OCI-LY1 (cell line): Measurements from ENCODE around the gene IFITM2.

Source experiments
- EZH2 ChIP-seq: fragments of 200-600 bp; sonication (generic), shearing (Covaris generic); IDR thresholded peaks from 2 replicates; pipeline ENCODE4 v1.8.0; 2017; ENCODE audit warnings: borderline replicate concordance, mixed run types, mild to moderate bottlenecking, antibody characterized with exemption, low read length, moderate library complexity, mixed read lengths
- TF ChIP-seq, protein P1 (sequence below): fragments of 200-600 bp; sonication (generic), shearing (Covaris generic); IDR thresholded peaks from 2 replicates; pipeline ENCODE4 v1.5.1; 2017; ENCODE audit warnings: mild to moderate bottlenecking, antibody characterized with exemption, low read length, moderate library complexity, mixed read lengths

DNA sequence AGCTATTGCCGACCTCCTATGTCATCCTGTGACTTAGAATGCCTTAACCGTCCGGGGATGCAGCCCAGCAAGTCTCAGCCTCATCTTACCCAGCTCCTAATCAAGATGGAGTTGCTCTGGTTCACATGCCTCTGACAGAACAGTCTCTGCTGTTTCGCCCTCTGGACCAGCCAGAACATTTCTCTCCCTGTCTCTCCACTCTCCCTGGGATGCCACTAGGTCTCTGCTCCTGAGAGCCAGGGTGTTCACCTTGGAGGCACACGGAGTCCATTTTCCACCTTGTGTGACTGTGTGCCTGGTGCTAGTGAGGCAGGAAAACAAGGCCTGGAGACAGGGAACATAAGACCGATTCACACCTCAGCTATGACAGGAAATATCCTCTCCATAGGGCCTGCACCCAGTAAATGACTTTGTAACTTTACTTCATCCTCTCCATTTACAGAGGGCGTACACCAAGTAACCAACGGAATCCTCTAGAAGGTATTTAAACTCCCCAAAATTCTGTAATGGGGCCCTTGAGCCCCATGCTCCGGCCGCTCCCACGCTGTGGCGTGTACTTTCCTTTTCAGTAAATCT, 44.9 kb downstream of the IFITM2 start:
- TF ChIP-seq, protein P1, sequence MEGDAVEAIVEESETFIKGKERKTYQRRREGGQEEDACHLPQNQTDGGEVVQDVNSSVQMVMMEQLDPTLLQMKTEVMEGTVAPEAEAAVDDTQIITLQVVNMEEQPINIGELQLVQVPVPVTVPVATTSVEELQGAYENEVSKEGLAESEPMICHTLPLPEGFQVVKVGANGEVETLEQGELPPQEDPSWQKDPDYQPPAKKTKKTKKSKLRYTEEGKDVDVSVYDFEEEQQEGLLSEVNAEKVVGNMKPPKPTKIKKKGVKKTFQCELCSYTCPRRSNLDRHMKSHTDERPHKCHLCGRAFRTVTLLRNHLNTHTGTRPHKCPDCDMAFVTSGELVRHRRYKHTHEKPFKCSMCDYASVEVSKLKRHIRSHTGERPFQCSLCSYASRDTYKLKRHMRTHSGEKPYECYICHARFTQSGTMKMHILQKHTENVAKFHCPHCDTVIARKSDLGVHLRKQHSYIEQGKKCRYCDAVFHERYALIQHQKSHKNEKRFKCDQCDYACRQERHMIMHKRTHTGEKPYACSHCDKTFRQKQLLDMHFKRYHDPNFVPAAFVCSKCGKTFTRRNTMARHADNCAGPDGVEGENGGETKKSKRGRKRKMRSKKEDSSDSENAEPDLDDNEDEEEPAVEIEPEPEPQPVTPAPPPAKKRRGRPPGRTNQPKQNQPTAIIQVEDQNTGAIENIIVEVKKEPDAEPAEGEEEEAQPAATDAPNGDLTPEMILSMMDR = no peak
- TF ChIP-seq EZH2 = no peak
